Measurements from ENCODE around the gene DCLK1. TPM values are rescaled to one million over a fixed set of nuclear protein-coding genes. Genes with fewer than 3 reads are reported as not detected.

The DCLK1 gene
- total RNA-seq, 1 experiment from 2014 or later = not detected

- TF ChIP-seq CTCF (IDR thresholded peaks at IDR 0.05; ENCODE audit: insufficient read depth in 1 of 2, low read depth in 1 of 2, low read length in 1 of 2, severe bottlenecking in 1 of 2, unreplicated experiment in 1 of 2) = no peak
- Mint-ChIP-seq H3K9me3 (ENCODE audit: unreplicated experiment) (no peaks in the 10 kb centered on the region), H3K36me3 (ENCODE audit: insufficient read depth, unreplicated experiment) (no peaks in the 10 kb centered on the region), H3K27ac (ENCODE audit: unreplicated experiment) (no peak overlapping the region), H3K27me3 (ENCODE audit: insufficient read depth, unreplicated experiment) (peaks cover 6% of the 10 kb centered on the region), H3K4me3 (ENCODE audit: unreplicated experiment) (no peak overlapping the region), H3K4me1 (ENCODE audit: low read depth, unreplicated experiment) (no peaks in the 10 kb centered on the region)
- DNase-seq = no peak
- ChIA-PET POLR2A (no interaction called here), CTCF (no interaction called here)
- H3K4me3 ChIP-seq (ENCODE audit: low read depth, low read length) = no peak overlapping the region
- H3K27me3 ChIP-seq (replicated peaks; ENCODE audit: control insufficient read depth, insufficient read depth, low read length) = no peaks in the 10 kb centered on the region
- intact Hi-C loops (cut with micrococcal nuclease; ENCODE audit: unreplicated experiment) = no loop called here
- H3K36me3 ChIP-seq (ENCODE audit: control insufficient read depth, insufficient read depth, low read length) = no peaks in the 10 kb centered on the region
- BruUV-seq (replicated peaks) = no TSS peak
- no peaks in the 10 kb centered on the region for H3K4me1 ChIP-seq
- no peaks in the 10 kb centered on the region for H3K9me3 ChIP-seq
Observed at GRCh38 chr13:36030670-36031331, 100.4 kb downstream of the DCLK1 start.

- TF ChIP-seq CTCF (IDR thresholded peaks at IDR 0.05; ENCODE audit: insufficient read depth in 1 of 2, low read depth in 1 of 2, low read length in 1 of 2, severe bottlenecking in 1 of 2, unreplicated experiment in 1 of 2) = no peak
Observed at GRCh38 chr13:36029166-36029565, 102.0 kb downstream of the DCLK1 start.

GRCh38 chr13:36028359-36029025, 102.7 kb downstream of the DCLK1 start:
- H3K36me3 ChIP-seq (ENCODE audit: control insufficient read depth, insufficient read depth, low read length) = no peaks in the 10 kb centered on the region
- H3K27me3 ChIP-seq (replicated peaks; ENCODE audit: control insufficient read depth, insufficient read depth, low read length) = no peaks in the 10 kb centered on the region
- H3K4me1 Mint-ChIP-seq (ENCODE audit: low read depth, unreplicated experiment) = no peaks in the 10 kb centered on the region
- H3K27ac Mint-ChIP-seq (ENCODE audit: unreplicated experiment) = no peak overlapping the region
- H3K4me3 Mint-ChIP-seq (ENCODE audit: unreplicated experiment) = no peak overlapping the region
- no peaks in the 10 kb centered on the region for H3K4me1 ChIP-seq
- no peak for TF ChIP-seq CTCF (IDR thresholded peaks at IDR 0.05; ENCODE audit: insufficient read depth in 1 of 2, low read depth in 1 of 2, low read length in 1 of 2, severe bottlenecking in 1 of 2, unreplicated experiment in 1 of 2)
- H3K9me3 ChIP-seq = no peaks in the 10 kb centered on the region
- H3K36me3 Mint-ChIP-seq (ENCODE audit: insufficient read depth, unreplicated experiment) = no peaks in the 10 kb centered on the region
- intact Hi-C loops (cut with micrococcal nuclease; ENCODE audit: unreplicated experiment) = no loop called here
- ChIA-PET CTCF (no interaction called here), POLR2A (no interaction called here)
- no peaks in the 10 kb centered on the region for H3K27me3 Mint-ChIP-seq (ENCODE audit: insufficient read depth, unreplicated experiment)
- H3K9me3 Mint-ChIP-seq (ENCODE audit: unreplicated experiment) = no peaks in the 10 kb centered on the region
- no TSS peak for BruUV-seq (replicated peaks)
- no peak overlapping the region for H3K4me3 ChIP-seq (ENCODE audit: low read depth, low read length)
- no peak for DNase-seq

More at GRCh38 chr13:36029166-36029565, 102.0 kb downstream of the DCLK1 start:
- Histone ChIP-seq H3K4me1 (no peaks in the 10 kb centered on the region), H3K27me3 (replicated peaks; ENCODE audit: control insufficient read depth, insufficient read depth, low read length) (no peaks in the 10 kb centered on the region), H3K36me3 (ENCODE audit: control insufficient read depth, insufficient read depth, low read length) (no peaks in the 10 kb centered on the region), H3K4me3 (ENCODE audit: low read depth, low read length) (no peak overlapping the region), H3K9me3 (no peaks in the 10 kb centered on the region)
- Mint-ChIP-seq H3K36me3 (ENCODE audit: insufficient read depth, unreplicated experiment) (no peaks in the 10 kb centered on the region), H3K27me3 (ENCODE audit: insufficient read depth, unreplicated experiment) (no peaks in the 10 kb centered on the region), H3K27ac (ENCODE audit: unreplicated experiment) (no peak overlapping the region), H3K4me3 (ENCODE audit: unreplicated experiment) (no peak overlapping the region), H3K9me3 (ENCODE audit: unreplicated experiment) (no peaks in the 10 kb centered on the region), H3K4me1 (ENCODE audit: low read depth, unreplicated experiment) (no peaks in the 10 kb centered on the region)
- ChIA-PET CTCF (no interaction called here), POLR2A (no interaction called here)
- DNase-seq = no peak
- intact Hi-C loops (cut with micrococcal nuclease; ENCODE audit: unreplicated experiment) = no loop called here
- BruUV-seq (replicated peaks) = no TSS peak
